GM23248 (cell line): ENCODE data around the gene A2M. TPM values are rescaled to one million over a fixed set of nuclear protein-coding genes. Genes with fewer than 3 reads are reported as not detected.

ENCODE experiments used
- DNase-seq: peaks from one replicate; pipeline ENCODE4 v3.0.0-alpha.2; 2015
- H2AFZ ChIP-seq: fragments of 200-600 bp; sonication (generic); 2 replicates; pipeline ENCODE4 v1.6.1; 2016; ENCODE audit warnings: antibody characterized with exemption
- H3F3A ChIP-seq: fragments of 200-600 bp; sonication (generic); 2 replicates; pipeline ENCODE4 v1.6.1; 2016; ENCODE audit warnings: mild to moderate bottlenecking, antibody characterized with exemption, mixed run types; ENCODE audit not compliant: insufficient read depth
- H3K27ac ChIP-seq: fragments of 200-600 bp; sonication (generic); 2 replicates; pipeline ENCODE4 v1.5.1; 2016; ENCODE audit warnings: mild to moderate bottlenecking
- H3K27me3 ChIP-seq: fragments of 200-600 bp; sonication (generic); replicated peaks from 2 replicates; pipeline ENCODE4 v1.6.1; 2016; ENCODE audit warnings: mild to moderate bottlenecking; ENCODE audit not compliant: insufficient read depth
- H3K36me3 ChIP-seq: fragments of 200-600 bp; sonication (generic); 2 replicates; pipeline ENCODE4 v1.6.1; 2016; ENCODE audit warnings: low read depth, mild to moderate bottlenecking
- H3K4me1 ChIP-seq: fragments of 200-600 bp; sonication (generic); 2 replicates; pipeline ENCODE4 v1.6.1; 2016; ENCODE audit warnings: mild to moderate bottlenecking; ENCODE audit not compliant: insufficient read depth
- H3K4me2 ChIP-seq: fragments of 200-600 bp; sonication (generic); one replicate; pipeline ENCODE4 v1.6.1; 2016; ENCODE audit warnings: mild to moderate bottlenecking; ENCODE audit not compliant: unreplicated experiment
- H3K4me3 ChIP-seq: fragments of 200-600 bp; sonication (generic); 2 replicates; pipeline ENCODE4 v1.5.1; 2016; ENCODE audit warnings: mild to moderate bottlenecking
- H3K79me2 ChIP-seq: fragments of 200-600 bp; sonication (generic); 2 replicates; pipeline ENCODE4 v1.6.1; 2016; ENCODE audit warnings: mild to moderate bottlenecking; ENCODE audit not compliant: insufficient read depth
- H3K9ac ChIP-seq: fragments of 200-600 bp; sonication (generic); 2 replicates; pipeline ENCODE4 v1.6.1; 2016; ENCODE audit warnings: mild to moderate bottlenecking
- H3K9me2 ChIP-seq: fragments of 200-600 bp; sonication (generic); 2 replicates; pipeline ENCODE4 v1.6.1; 2016; ENCODE audit warnings: mixed run types, mild to moderate bottlenecking, moderate library complexity; ENCODE audit not compliant: insufficient read depth
- H3K9me3 ChIP-seq: fragments of 200-600 bp; sonication (generic); one replicate; pipeline ENCODE4 v1.6.1; 2017; ENCODE audit warnings: low read depth
- H4K20me1 ChIP-seq: fragments of 200-600 bp; sonication (generic); 2 replicates; pipeline ENCODE4 v1.6.0; 2016; ENCODE audit not compliant: insufficient read depth
- EZH2 ChIP-seq: fragments of 200-600 bp; sonication (generic); IDR thresholded peaks from 2 replicates; pipeline ENCODE4 v1.6.1; 2018; ENCODE audit warnings: antibody characterized with exemption, mild to moderate bottlenecking; ENCODE audit not compliant: insufficient read depth, poor library complexity, severe bottlenecking
- EZH2phosphoT487 ChIP-seq: fragments of 200-600 bp; sonication (generic); IDR thresholded peaks from 2 replicates; pipeline ENCODE4 v1.6.1; 2018; ENCODE audit warnings: antibody characterized with exemption, moderate library complexity, mild to moderate bottlenecking, low read depth; ENCODE audit not compliant: insufficient read depth
- WGBS, 2 experiments: methylation state at CpG; one replicate each; pipeline ENCODE4 v1.1.6; 2015 to 2017; ENCODE audit warnings: low lambda C conversion rate in 2 of 2, low coverage in 1 of 2; ENCODE audit errors: missing lambda C conversion rate in 2 of 2; 5-methylcytosine and 5-hydroxymethylcytosine counted together
- in situ Hi-C: fragments of 300-500 bp; cut with MboI; formaldehyde crosslinking; loops from 2 replicates; pipeline ENCODE4 v1.15.0; 2020
- polyA plus RNA-seq: library from polyadenylated mRNA; unstranded; fragments of >200 nt; fragmentation: Nextera tagmentation; extraction: Ambion mirVana; gene quantifications from 2 replicates; pipeline ENCODE4 v1.2.1, GENCODE V29; 2016
- total RNA-seq: library from RNA; depleted of rRNA; stranded (reverse); fragments of >200 nt; shearing (Covaris generic); gene quantifications from 2 replicates; pipeline ENCODE4 v1.2.3, GENCODE V29; 2014

Gene A2M
- total and polyA plus RNA-seq, 2 experiments from 2014 or later = 34.9 to 40.1 TPM

GRCh38 chr12:9075138-9075535 is 40.6 kb downstream of the A2M start:
- no peak for TF ChIP-seq EZH2
- TF ChIP-seq EZH2phosphoT487 = no peak

GRCh38 chr12:9074484-9075137 is 41.1 kb downstream of the A2M start:
- Histone ChIP-seq H3F3A (no peaks in the 10 kb centered on the region), H3K4me1 (no peaks in the 10 kb centered on the region), H3K4me2 (no peak overlapping the region), H3K9me3 (no peaks in the 10 kb centered on the region), H3K79me2 (no peaks in the 10 kb centered on the region), H3K9me2 (no peaks in the 10 kb centered on the region), H4K20me1 (no peaks in the 10 kb centered on the region), H2AFZ (no peak overlapping the region), H3K27me3 (no peaks in the 10 kb centered on the region), H3K4me3 (no peak overlapping the region), H3K9ac (no peak overlapping the region), H3K27ac (no peak overlapping the region), H3K36me3 (no peaks in the 10 kb centered on the region)
- no peak for DNase-seq
- WGBS, 2 experiments = 47 to 52% methylated on average over 10 of the region's 10 CpGs
- in situ Hi-C loops = no loop called here
- no peak for TF ChIP-seq EZH2phosphoT487
- TF ChIP-seq EZH2 = no peak

More at GRCh38 chr12:9075138-9075535, 40.6 kb downstream of the A2M start:
- DNase-seq = no peak
- H3K36me3 ChIP-seq = no peaks in the 10 kb centered on the region
- H3K9me2 ChIP-seq = no peaks in the 10 kb centered on the region
- H4K20me1 ChIP-seq = no peaks in the 10 kb centered on the region
- H3K27ac ChIP-seq = no peak overlapping the region
- in situ Hi-C loops = no loop called here
- no peaks in the 10 kb centered on the region for H3K79me2 ChIP-seq
- no peak overlapping the region for H3K4me2 ChIP-seq
- no peak overlapping the region for H2AFZ ChIP-seq
- H3K9ac ChIP-seq = no peak overlapping the region
- H3K9me3 ChIP-seq = no peaks in the 10 kb centered on the region
- no peaks in the 10 kb centered on the region for H3F3A ChIP-seq
- no peaks in the 10 kb centered on the region for H3K4me1 ChIP-seq
- no peaks in the 10 kb centered on the region for H3K27me3 ChIP-seq
- H3K4me3 ChIP-seq = no peak overlapping the region
- WGBS, 2 experiments = 48 to 64% methylated on average over 1 of the region's 1 CpG

GRCh38 chr12:9073076-9073475 is 42.6 kb downstream of the A2M start:
- H3K79me2 ChIP-seq = no peaks in the 10 kb centered on the region
- H3K27me3 ChIP-seq = no peaks in the 10 kb centered on the region
- in situ Hi-C loops = no loop called here
- TF ChIP-seq EZH2 = no peak
- TF ChIP-seq EZH2phosphoT487 = no peak
- no peak overlapping the region for H3K27ac ChIP-seq
- H3K36me3 ChIP-seq = no peaks in the 10 kb centered on the region
- H3K4me1 ChIP-seq = no peaks in the 10 kb centered on the region
- H2AFZ ChIP-seq = no peak overlapping the region
- no peaks in the 10 kb centered on the region for H3K9me2 ChIP-seq
- no peak overlapping the region for H3K4me2 ChIP-seq
- H4K20me1 ChIP-seq = no peaks in the 10 kb centered on the region
- no peaks in the 10 kb centered on the region for H3F3A ChIP-seq
- no peak overlapping the region for H3K9ac ChIP-seq
- no peak overlapping the region for H3K4me3 ChIP-seq
- no peaks in the 10 kb centered on the region for H3K9me3 ChIP-seq
- no peak for DNase-seq

GRCh38 chr12:9072481-9073038 is 43.2 kb downstream of the A2M start:
- no peak overlapping the region for H3K4me3 ChIP-seq
- H3K27ac ChIP-seq = no peak overlapping the region
- TF ChIP-seq EZH2 (no peak), EZH2phosphoT487 (no peak)
- no peaks in the 10 kb centered on the region for H3K36me3 ChIP-seq
- no peaks in the 10 kb centered on the region for H3K9me3 ChIP-seq
- no peaks in the 10 kb centered on the region for H3K27me3 ChIP-seq
- H3K4me1 ChIP-seq = no peaks in the 10 kb centered on the region
- H4K20me1 ChIP-seq = no peaks in the 10 kb centered on the region
- no peaks in the 10 kb centered on the region for H3K79me2 ChIP-seq
- H3K4me2 ChIP-seq = no peak overlapping the region
- WGBS, 2 experiments = 56 to 58% methylated on average over 2 of the region's 2 CpGs
- in situ Hi-C loops = no loop called here
- no peak for DNase-seq
- no peaks in the 10 kb centered on the region for H3K9me2 ChIP-seq
- H2AFZ ChIP-seq = no peak overlapping the region
- H3F3A ChIP-seq = no peaks in the 10 kb centered on the region
- H3K9ac ChIP-seq = no peak overlapping the region

- Histone ChIP-seq H3K9me3 (no peaks in the 10 kb centered on the region), H3K9ac (no peak overlapping the region), H3K79me2 (no peaks in the 10 kb centered on the region), H3K4me2 (no peak overlapping the region), H2AFZ (no peak overlapping the region), H3K4me3 (no peak overlapping the region), H3K27ac (no peak overlapping the region), H4K20me1 (no peaks in the 10 kb centered on the region), H3K27me3 (no peaks in the 10 kb centered on the region), H3F3A (no peaks in the 10 kb centered on the region), H3K9me2 (no peaks in the 10 kb centered on the region), H3K36me3 (no peaks in the 10 kb centered on the region), H3K4me1 (no peaks in the 10 kb centered on the region)
- WGBS, 2 experiments = 82 to 86% methylated on average over 1 of the region's 1 CpG
- TF ChIP-seq EZH2 (no peak), EZH2phosphoT487 (no peak)
- in situ Hi-C loops = no loop called here
- no peak for DNase-seq
Observed at GRCh38 chr12:9071969-9072368, 43.8 kb downstream of the A2M start.
